ENCODE measurements around the gene SNX12. TPM values are rescaled to one million over a fixed set of nuclear protein-coding genes. Genes with fewer than 3 reads are reported as not detected.

SNX12 gene
- total RNA-seq, 2 donors from 2014 or later = 62.1 to 76.8 TPM

DNA sequence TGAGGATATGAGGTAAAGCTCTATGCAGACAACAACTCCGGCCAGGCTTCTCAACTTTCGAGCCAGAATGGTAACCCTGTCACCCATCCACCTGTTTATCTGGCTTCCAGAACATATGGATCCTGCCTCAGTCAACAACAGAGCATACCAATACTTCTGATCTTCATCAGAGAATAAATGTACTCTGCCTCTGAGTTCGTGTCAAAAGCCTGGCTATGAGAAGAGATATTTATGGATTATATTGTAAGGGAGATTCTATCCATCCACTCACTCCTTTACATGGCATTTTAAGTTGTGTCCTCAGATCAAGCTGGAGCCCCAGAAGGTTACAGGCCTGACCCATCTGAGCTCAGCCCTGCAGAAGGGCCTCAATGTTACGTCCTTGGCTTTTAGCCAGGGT is 17.8 kb upstream of the SNX12 start:
- H3K4me3 ChIP-seq = no peak overlapping the region
- no peaks in the 10 kb centered on the region for H3K27me3 ChIP-seq
- no peak overlapping the region for H3K27ac ChIP-seq
- TF ChIP-seq, protein P1, sequence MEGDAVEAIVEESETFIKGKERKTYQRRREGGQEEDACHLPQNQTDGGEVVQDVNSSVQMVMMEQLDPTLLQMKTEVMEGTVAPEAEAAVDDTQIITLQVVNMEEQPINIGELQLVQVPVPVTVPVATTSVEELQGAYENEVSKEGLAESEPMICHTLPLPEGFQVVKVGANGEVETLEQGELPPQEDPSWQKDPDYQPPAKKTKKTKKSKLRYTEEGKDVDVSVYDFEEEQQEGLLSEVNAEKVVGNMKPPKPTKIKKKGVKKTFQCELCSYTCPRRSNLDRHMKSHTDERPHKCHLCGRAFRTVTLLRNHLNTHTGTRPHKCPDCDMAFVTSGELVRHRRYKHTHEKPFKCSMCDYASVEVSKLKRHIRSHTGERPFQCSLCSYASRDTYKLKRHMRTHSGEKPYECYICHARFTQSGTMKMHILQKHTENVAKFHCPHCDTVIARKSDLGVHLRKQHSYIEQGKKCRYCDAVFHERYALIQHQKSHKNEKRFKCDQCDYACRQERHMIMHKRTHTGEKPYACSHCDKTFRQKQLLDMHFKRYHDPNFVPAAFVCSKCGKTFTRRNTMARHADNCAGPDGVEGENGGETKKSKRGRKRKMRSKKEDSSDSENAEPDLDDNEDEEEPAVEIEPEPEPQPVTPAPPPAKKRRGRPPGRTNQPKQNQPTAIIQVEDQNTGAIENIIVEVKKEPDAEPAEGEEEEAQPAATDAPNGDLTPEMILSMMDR (IDR thresholded peaks at IDR 0.05) = no peak
- H3K4me1 ChIP-seq = no peaks in the 10 kb centered on the region
- no peak for DNase-seq
- H3K36me3 ChIP-seq = no peaks in the 10 kb centered on the region
- intact Hi-C loops (cut with DNase I) = no loop called here
- no peaks in the 10 kb centered on the region for H3K9me3 ChIP-seq
- H3K9ac ChIP-seq (ENCODE audit: low read depth in 2 of 2, low read length in 2 of 2) = no peak overlapping the region

DNA sequence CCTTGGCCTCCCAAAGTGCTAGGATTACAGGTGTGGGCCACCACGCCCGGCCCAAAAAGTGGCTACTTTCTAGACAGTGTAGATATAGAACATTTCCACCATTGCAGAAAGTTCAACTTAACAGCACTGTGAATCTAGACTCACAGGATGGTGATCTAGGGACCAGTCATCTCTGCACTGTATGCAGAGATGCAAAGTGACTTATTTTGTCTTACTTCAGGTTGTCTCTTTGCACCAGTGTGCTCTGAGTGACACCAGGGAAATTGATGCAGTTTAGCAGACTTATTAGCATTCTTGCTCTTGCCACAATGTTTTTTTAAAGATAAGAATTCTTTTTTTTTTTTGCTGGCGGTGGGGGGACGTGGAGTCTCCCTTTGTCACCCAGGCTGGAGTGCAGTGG is 14.7 kb upstream of the SNX12 start:
- Histone ChIP-seq H3K9ac (ENCODE audit: low read depth in 2 of 2, low read length in 2 of 2) (no peak overlapping the region), H3K27me3 (no peaks in the 10 kb centered on the region), H3K4me3 (no peak overlapping the region), H3K4me1 (no peaks in the 10 kb centered on the region), H3K27ac (no peak overlapping the region), H3K36me3 (no peaks in the 10 kb centered on the region), H3K9me3 (no peaks in the 10 kb centered on the region)
- TF ChIP-seq, protein P1 (IDR thresholded peaks at IDR 0.05) = no peak
- intact Hi-C loops (cut with DNase I) = no loop called here
- no peak for DNase-seq

DNA sequence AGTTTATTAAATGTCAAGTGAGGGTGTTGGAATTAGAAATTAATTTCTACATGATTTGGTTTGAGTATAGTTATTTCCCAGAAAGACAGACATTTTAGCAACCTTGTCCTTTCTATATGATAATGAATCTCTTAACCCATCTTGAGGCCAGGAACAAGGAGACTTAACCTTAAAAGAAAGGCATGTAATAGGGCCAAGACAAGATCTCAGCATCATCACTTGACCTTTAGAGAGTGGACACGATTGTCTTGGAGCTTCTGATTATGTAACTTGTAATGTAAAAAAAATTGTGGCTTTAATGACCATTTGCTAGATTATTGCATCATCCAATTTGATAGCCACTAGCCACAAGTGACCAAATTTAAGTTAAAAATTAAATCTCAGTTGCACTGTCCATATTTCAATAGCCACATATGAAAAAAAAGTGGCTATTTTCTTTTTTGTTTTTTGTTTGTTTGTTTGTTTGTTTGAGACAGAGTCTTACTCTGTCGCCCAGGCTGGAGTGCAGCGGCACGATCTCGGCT is 14.1 kb upstream of the SNX12 start:
- Histone ChIP-seq H3K4me3 (no peak overlapping the region), H3K27me3 (no peaks in the 10 kb centered on the region), H3K36me3 (no peaks in the 10 kb centered on the region), H3K27ac (no peak overlapping the region), H3K4me1 (no peaks in the 10 kb centered on the region), H3K9ac (ENCODE audit: low read depth in 2 of 2, low read length in 2 of 2) (no peak overlapping the region), H3K9me3 (no peaks in the 10 kb centered on the region)
- TF ChIP-seq, protein P1 (IDR thresholded peaks at IDR 0.05) = no peak
- no peak for DNase-seq
- intact Hi-C loops (cut with DNase I) = no loop called here

DNA sequence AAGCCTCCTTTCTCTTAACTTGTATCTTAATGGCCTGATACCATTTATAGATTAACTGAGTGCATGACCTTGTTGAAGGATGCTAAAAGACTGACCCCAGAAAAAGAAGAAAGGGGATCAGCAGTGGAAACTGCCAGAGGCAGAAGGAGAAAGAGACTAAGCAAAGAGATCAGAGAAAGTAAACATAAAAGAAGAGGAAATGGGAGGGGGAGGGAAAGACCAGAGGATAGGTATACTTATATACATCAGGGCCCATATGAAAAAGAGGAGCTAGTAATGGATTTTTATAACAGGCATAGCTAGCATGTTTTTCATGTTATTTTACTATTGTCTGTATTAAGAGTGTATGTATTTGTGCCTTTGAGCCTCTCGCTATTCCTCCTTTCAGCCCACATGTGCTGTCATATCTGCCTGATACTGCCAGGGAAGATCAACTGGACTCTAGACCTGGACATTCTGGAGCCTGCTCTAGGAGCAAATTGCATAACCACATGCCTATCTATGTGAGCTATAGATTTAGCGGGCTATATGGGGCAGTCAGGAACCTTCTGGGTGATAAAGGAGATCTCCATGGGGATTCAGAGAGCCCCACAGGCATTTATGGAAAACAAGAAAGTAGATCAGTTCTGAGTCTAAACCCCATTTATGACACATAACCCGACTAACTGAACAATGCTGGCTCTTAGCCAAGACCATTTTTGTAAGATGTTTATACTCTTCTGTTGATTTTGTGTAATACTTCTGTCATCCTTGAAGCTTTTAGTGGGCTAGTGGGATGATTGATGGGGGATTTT is 13.4 kb upstream of the SNX12 start:
- TF ChIP-seq, protein P1 (IDR thresholded peaks at IDR 0.05) = no peak
- DNase-seq = no peak
- intact Hi-C loops (cut with DNase I) = no loop called here
- Histone ChIP-seq H3K9me3 (no peaks in the 10 kb centered on the region), H3K4me3 (no peak overlapping the region), H3K27ac (no peak overlapping the region), H3K27me3 (no peaks in the 10 kb centered on the region), H3K9ac (ENCODE audit: low read depth in 2 of 2, low read length in 2 of 2) (no peak overlapping the region), H3K36me3 (no peaks in the 10 kb centered on the region), H3K4me1 (no peaks in the 10 kb centered on the region)

DNA sequence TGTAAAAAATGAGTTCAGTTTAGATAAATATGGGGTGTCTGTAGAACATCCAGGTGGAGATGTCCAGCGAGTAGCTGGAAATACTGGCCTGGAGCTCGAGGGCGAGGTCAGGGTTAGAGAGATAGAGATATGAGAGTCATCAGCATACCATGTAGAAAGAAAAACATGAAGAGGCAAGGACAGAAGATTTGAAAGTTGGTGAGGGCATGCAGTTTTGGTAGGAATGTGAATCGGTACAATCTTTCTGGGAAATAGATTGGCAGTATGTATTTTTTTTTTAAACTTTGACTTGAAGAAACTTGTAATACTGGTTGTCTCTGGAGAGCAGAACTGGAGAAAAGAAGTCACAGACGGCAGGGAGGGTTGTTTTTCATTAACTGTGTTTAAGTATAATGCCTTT is 2.4 kb upstream of the SNX12 start:
- H3K4me3 ChIP-seq = no peak overlapping the region
- TF ChIP-seq, protein P1 (IDR thresholded peaks at IDR 0.05) = no peak
- no peaks in the 10 kb centered on the region for H3K36me3 ChIP-seq
- H3K9me3 ChIP-seq = no peaks in the 10 kb centered on the region
- intact Hi-C loops (cut with DNase I) = no loop called here
- H3K27me3 ChIP-seq = no peaks in the 10 kb centered on the region
- no peaks in the 10 kb centered on the region for H3K4me1 ChIP-seq
- DNase-seq = no peak
- H3K27ac ChIP-seq = no peak overlapping the region
- H3K9ac ChIP-seq (ENCODE audit: low read depth in 2 of 2, low read length in 2 of 2) = no peak overlapping the region
